ENCODE measurements around the gene UPK3A. TPM values are rescaled to one million over a fixed set of nuclear protein-coding genes. Genes with fewer than 3 reads are reported as not detected.
A peak's percentile ranks its signal among the peaks of the same experiment; 100 is the strongest.

The UPK3A gene
- total and polyA plus RNA-seq, 2 donors from 2014 or later = not detected

DNA sequence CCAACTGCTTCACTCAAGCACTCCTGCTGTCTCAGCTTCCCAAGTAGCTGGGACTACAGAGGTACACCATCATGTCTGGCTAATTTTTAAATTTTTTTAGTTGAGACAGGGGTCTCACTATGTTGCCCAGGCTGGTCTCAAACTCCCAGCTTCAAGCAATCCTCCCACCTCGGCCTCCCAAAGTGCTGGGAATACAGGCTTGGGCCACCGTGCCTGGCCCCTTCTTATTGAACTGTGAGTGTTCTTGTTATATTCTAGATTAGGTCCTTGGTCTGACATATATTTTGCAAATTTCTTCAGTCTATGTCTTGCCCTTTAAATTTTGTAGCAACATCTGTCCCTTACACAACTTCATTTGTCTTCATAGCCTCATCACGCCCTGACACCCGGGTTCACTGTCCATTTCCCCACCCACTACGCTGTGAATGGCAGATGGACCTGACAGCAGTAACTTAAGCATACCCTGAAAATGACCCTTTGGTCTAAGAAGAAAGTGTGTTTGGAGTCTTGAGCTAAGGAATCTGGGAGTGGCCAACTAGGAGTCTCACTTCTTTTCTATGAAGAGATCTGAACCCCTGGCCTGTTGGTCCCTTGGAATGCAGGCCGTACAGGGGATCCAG lies 20.8 kb downstream of the UPK3A start:
- peaks cover 0 to 7% (median 3%) of the 10 kb centered on the region in 3 donors for H3K4me1 ChIP-seq (ENCODE audit: control insufficient read depth in 2 of 3, insufficient read depth in 2 of 3, low read depth in 1 of 3, low read length in 3 of 3)
- FAIRE-seq (no peak), DNase-seq (no peak)
- no peaks in the 10 kb centered on the region for H3K36me3 ChIP-seq (ENCODE audit: control insufficient read depth in 2 of 3, insufficient read depth in 3 of 3, low read length in 3 of 3)
- no peak for TF ChIP-seq CTCF (IDR thresholded peaks at IDR 0.05; ENCODE audit: borderline replicate concordance, extremely low read depth, insufficient read depth)
- no peak overlapping the region for H3K9ac ChIP-seq (ENCODE audit: low read length in 3 of 3)
- no peaks in the 10 kb centered on the region for H3K9me3 ChIP-seq (ENCODE audit: control insufficient read depth in 2 of 3, insufficient read depth in 1 of 3, low read length in 3 of 3)
- no peaks in the 10 kb centered on the region for H3K27me3 ChIP-seq (ENCODE audit: control insufficient read depth, insufficient read depth, low read length)
- intact Hi-C loops (cut with DNase I) = no loop called here
- no peak overlapping the region for H3K4me3 ChIP-seq (ENCODE audit: low read length in 3 of 3)
- no peak overlapping the region for H3K27ac ChIP-seq (ENCODE audit: low read depth in 2 of 2, low read length in 2 of 2)

GRCh38 chr22:45306139-45306538 lies 21.4 kb downstream of the UPK3A start:
- Histone ChIP-seq H3K27ac (ENCODE audit: low read depth in 2 of 2, low read length in 2 of 2) (no peak overlapping the region), H3K4me3 (ENCODE audit: low read length in 3 of 3) (no peak overlapping the region), H3K9me3 (ENCODE audit: control insufficient read depth in 2 of 3, insufficient read depth in 1 of 3, low read length in 3 of 3) (no peaks in the 10 kb centered on the region), H3K27me3 (ENCODE audit: control insufficient read depth, insufficient read depth, low read length) (no peaks in the 10 kb centered on the region), H3K36me3 (ENCODE audit: control insufficient read depth in 2 of 3, insufficient read depth in 3 of 3, low read length in 3 of 3) (no peaks in the 10 kb centered on the region), H3K9ac (ENCODE audit: low read length in 3 of 3) (no peak overlapping the region), H3K4me1 (ENCODE audit: control insufficient read depth in 2 of 3, insufficient read depth in 2 of 3, low read depth in 1 of 3, low read length in 3 of 3) (peaks cover 0 to 8% (median 7%) of the 10 kb centered on the region in 3 donors)
- intact Hi-C loops (cut with DNase I) = no loop called here
- FAIRE-seq (no peak), DNase-seq (no peak)
- no peak for TF ChIP-seq CTCF (IDR thresholded peaks at IDR 0.05; ENCODE audit: borderline replicate concordance, extremely low read depth, insufficient read depth)

DNA sequence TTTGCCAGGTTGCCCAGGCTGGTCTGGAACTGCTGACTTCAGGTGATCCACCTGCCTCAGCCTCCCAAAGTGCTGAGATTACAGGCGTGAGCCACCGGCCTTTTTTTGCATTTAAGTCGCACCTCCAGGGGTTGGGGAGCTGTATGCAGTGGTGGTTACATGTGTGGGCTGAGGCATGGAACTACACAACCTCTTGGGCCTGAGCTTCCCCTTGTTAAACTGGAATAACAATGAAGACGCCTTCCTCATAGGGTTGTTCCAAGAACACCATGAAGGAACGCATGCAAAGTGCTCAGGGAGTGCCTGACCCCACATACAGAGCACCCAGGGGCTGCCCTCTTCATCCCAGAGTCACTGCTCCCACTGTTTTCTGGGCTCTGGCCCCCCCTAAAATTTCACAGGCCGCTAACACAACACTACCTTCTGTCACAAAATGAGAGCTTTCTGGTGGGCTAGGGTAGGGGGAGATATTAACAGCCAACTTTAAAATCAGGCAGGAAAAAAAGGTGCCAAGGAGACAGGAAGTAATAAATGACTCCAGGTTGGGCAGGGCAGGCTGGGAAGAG lies 23.7 kb downstream of the UPK3A start:
- Histone ChIP-seq H3K27ac (ENCODE audit: low read depth in 2 of 2, low read length in 2 of 2) (no peak overlapping the region), H3K4me3 (ENCODE audit: low read length in 3 of 3) (peak overlapping the region in 2 of 3 donors; percentile 77 to 80), H3K27me3 (ENCODE audit: control insufficient read depth, insufficient read depth, low read length) (no peaks in the 10 kb centered on the region), H3K9me3 (ENCODE audit: control insufficient read depth in 2 of 3, insufficient read depth in 1 of 3, low read length in 3 of 3) (no peaks in the 10 kb centered on the region), H3K9ac (ENCODE audit: low read length in 3 of 3) (no peak overlapping the region), H3K36me3 (ENCODE audit: control insufficient read depth in 2 of 3, insufficient read depth in 3 of 3, low read length in 3 of 3) (no peaks in the 10 kb centered on the region), H3K4me1 (ENCODE audit: control insufficient read depth in 2 of 3, insufficient read depth in 2 of 3, low read depth in 1 of 3, low read length in 3 of 3) (peaks cover 0 to 10% (median 7%) of the 10 kb centered on the region in 3 donors)
- no peak for TF ChIP-seq CTCF (IDR thresholded peaks at IDR 0.05; ENCODE audit: borderline replicate concordance, extremely low read depth, insufficient read depth)
- no peak for FAIRE-seq
- no peak for DNase-seq
- intact Hi-C loops (cut with DNase I) = no loop called here

All from kidney (tissue), 14 donors.